ENCODE data around the gene SGCA.

Gene SGCA

GRCh38 chr17:50209472-50210239 lies 43.9 kb downstream of the SGCA start:
- no peak for DNase-seq (ENCODE audit: low read depth)

DNA sequence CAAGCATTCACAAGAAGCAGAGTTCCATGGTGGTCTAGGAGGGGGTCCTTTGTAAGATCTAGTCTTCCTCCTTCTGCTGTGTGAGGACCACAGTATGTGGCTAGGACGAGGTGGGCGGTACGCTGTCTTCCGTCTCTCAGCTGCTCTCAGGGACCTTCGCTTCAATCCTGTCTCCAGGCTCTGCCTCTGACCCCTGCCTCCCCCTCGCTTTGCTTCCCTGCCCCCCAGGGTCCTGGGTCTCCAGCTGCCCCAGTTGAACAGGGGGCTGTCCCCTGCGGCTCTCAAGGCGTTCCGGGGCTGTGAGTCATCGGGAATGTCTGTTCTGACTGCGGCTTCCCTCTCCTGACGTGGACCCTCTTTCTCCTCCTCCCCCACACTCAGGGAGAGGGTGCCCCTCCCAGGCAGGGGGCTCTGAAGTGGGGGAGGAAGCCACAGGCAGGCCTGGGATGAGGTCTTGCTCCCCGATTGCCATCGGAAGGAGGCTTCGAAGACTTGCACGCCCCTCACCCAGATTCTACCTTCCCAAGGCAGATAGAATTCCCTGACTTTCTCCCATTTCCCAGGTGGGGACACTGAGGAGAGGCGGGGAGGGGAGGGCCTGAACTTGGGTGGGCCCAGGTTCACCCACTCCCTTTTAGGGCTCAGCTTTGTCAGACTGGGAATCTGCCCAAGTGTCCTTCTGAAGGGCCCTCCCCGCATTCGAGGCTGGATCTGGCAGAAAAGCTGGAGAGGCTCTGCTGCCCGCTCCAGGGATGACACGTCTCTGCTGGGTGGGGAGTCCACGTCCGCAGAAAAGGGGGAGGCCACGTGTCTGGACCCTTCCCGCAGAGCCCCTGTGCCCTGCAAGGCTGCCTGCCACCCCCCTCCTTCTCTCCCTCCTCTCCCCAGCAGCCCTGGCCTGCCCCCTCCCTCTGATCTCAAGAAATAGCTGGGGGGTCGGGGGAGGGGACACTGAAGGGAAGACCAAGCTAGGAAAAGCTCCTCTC lies 44.7 kb downstream of the SGCA start:
- no peak for DNase-seq (ENCODE audit: low read depth)

DNA sequence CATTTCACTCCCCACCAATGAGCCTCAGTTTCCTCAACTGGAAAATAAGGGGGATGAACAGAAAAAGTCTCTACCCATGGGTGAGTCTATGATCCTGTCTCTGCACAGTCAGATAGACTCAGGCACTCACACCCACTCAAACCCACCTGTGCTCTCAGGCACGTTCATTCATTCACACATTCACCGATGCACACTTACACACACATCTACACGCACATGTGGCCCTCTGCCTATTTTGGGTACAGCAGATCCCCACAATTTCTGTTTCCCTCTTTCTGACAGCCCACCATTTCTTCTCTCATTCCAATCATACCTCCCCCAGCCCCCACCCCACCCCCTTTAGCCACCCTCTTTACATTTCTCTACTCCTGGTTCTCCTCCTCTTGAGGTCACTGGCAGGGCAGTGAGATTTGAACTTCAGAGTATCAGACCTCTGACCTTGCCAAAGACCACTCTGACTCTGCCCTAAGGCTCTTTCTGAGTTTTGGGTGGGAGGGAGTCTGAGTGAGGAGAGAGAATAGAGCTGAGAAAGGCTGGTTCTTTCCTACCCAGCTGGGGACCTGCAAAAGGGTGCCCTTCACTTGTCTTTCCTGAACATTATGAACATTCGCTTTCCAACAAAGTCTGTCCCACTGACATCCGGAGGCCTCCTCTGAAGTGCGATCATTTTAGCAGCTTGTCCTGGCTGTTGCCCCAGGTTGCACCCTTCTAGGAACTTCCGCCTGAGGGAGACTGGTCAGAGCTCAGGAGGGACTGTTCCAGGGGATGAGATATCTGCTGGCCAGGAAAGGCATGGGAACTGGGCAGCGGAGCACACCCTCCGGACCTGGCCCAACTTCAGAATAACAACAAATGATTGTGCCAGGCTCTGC lies 45.7 kb downstream of the SGCA start:
- no peak for DNase-seq (ENCODE audit: low read depth)

GRCh38 chr17:50212121-50212843 lies 46.5 kb downstream of the SGCA start:
- no peak for DNase-seq (ENCODE audit: low read depth)

GRCh38 chr17:50213026-50214022 lies 47.5 kb downstream of the SGCA start:
- no peak for DNase-seq (ENCODE audit: low read depth)

DNA sequence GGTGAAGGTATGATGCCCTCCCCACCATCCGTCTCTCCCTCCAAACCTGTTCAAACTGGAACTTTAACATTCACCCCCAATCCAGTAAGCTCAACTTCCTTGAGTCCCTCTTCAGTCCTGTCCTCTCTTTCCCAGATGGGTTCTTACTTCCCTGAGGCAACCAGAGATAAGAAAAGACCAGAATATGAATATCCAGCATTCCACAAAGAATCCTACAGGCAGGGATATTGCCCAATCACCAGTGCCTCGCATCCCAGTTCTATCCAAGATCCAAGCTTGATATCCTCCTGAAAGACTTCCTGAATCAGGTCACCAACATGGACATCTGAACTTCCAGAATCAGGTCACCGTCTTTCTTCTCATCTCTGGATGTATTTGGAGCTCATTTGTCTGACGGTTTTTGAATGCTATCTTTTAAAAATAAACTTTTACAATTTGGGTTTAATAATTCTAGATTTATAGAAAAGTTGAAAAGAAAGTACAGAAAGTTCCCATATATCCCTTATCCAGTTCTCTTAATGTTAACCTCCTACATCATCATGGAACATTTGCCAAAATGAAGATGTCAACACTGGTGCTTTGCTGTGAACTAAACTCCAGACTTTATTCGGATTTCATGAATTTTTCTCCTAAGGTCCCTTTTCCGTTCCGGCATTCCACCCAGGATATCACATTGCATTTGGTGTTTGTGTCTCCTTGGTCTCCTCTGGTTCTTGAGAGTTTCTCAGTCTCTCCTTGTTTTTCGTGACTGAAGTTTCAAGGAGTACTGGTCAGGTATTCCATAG lies 49.4 kb downstream of the SGCA start:
- DNase-seq (ENCODE audit: low read depth) = no peak

- DNase-seq (ENCODE audit: low read depth) = no peak
Observed at GRCh38 chr17:50217591-50217990, 51.8 kb downstream of the SGCA start.

GRCh38 chr17:50218071-50218759 lies 52.4 kb downstream of the SGCA start:
- no peak for DNase-seq (ENCODE audit: low read depth)

DNA sequence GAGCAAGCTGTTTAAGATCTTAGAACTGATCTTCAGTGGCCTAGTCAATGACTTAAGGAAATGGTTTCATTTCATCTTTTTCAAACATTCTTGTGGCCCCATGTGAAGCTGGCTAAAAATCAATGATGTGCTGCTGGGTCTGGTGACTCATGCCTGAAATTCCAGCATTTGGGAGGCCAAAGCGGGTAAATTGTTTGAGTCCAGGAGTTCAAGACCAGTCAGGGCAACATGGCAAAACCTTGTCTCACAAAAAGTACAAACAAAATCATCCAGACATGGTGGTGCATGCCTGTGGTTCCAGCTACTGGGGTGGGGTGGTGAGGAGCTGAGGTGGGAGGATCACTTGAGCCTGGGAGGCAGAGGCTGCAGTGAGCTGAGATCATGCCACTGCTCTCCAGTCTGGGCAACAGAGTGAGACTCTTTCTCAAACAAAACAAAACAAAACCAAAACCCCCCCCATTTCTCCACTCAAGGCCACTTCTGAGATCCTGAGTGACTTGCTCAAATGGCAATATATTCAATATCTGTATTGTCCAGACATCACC lies 53.0 kb downstream of the SGCA start:
- DNase-seq (ENCODE audit: low read depth) = no peak

GRCh38 chr17:50219342-50219741 lies 53.5 kb downstream of the SGCA start:
- DNase-seq (ENCODE audit: low read depth) = no peak

GRCh38 chr17:50219939-50220465 lies 54.2 kb downstream of the SGCA start:
- DNase-seq (ENCODE audit: low read depth) = no peak

DNA sequence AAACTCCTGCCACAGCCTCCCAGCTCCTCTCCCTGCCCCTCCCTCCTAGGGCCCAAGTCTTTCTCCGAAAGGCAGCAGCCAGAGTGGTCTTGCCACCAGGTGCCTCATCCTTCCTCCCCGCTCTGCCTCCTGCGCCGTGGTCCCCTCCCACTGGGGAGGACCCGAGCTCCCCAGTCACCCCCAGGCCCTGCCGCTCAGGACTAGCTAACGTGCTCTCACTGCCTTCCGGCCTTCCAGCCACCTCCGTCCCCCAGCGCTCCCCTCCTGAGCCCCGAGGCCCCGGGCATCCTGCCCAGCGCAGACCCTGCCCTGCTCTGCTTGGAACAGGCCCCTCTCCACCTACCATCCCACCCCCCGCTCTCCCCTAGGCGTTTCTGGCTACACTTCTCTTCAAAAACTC lies 55.0 kb downstream of the SGCA start:
- no peak for DNase-seq (ENCODE audit: low read depth)

DNA sequence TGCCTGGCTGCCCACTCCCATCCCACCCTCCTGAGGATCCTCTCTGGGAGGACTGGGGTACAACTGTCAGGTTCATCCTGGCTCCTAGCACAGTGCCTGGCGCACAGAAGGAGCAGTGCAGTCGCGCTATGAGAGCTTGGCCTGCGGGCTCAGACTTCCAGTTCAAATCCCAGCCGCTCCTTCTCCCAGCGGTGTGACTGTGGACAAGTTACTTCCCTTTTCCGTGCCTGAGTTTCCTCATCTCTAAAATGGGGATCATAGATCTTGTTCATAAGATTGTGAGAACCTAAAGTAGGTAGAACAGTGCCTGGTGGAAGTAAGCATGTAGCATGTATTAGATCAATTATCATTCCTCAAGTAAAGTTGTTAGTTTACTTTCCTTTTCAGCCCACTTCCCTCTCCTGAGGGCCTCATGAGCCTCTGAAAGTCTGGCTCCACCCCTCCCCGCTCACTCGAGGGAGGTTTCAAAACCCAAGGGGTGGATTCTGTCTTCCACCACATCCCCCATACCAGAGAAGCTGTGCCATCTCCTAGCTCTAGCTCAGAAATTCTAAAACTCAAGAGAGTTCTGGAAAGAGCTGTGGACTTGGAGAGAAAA lies 55.6 kb downstream of the SGCA start:
- DNase-seq (ENCODE audit: low read depth) = no peak

- no peak for DNase-seq (ENCODE audit: low read depth)
Observed at GRCh38 chr17:50221864-50222545, 56.2 kb downstream of the SGCA start.

- DNase-seq (ENCODE audit: low read depth) = no peak
Observed at GRCh38 chr17:50222922-50223321, 57.1 kb downstream of the SGCA start.

Data from activated T-helper 9 cell treated with anti-CD3 and anti-CD28 coated beads, Interleukin-2, amount 50 U/mL, for 16 hours (primary cell).